ENCODE results near the gene AVPR1B.

AVPR1B gene

GRCh38 chr1:206122686-206123085 lies 5.5 kb upstream of the AVPR1B start:
- TF ChIP-seq CTCF (conservative IDR thresholded peaks at IDR 0.05; ENCODE audit: low read depth, low read length), result no peak
- DNase-seq (ENCODE audit: low read depth), result no peak
- no peak overlapping the region for H3K4me3 ChIP-seq (ENCODE audit: low read depth, low read length)

- no peak for DNase-seq (ENCODE audit: low read depth)
- H3K4me3 ChIP-seq (ENCODE audit: low read depth, low read length), result no peak overlapping the region
- TF ChIP-seq CTCF (conservative IDR thresholded peaks at IDR 0.05; ENCODE audit: low read depth, low read length), result no peak
Measured at GRCh38 chr1:206121269-206121668, 4.1 kb upstream of the AVPR1B start.

GRCh38 chr1:206120406-206120805 lies 3.2 kb upstream of the AVPR1B start:
- TF ChIP-seq CTCF (conservative IDR thresholded peaks at IDR 0.05; ENCODE audit: low read depth, low read length), result no peak

GRCh38 chr1:206116873-206117150 lies 376 bp downstream of the AVPR1B start:
- DNase-seq (ENCODE audit: low read depth), result no peak
- TF ChIP-seq CTCF (conservative IDR thresholded peaks at IDR 0.05; ENCODE audit: low read depth, low read length), result no peak
- no peak overlapping the region for H3K4me3 ChIP-seq (ENCODE audit: low read depth, low read length)

More at GRCh38 chr1:206120406-206120805, 3.2 kb upstream of the AVPR1B start:
- no peak overlapping the region for H3K4me3 ChIP-seq (ENCODE audit: low read depth, low read length)
- DNase-seq (ENCODE audit: low read depth), result no peak

- no peak for DNase-seq (ENCODE audit: low read depth)
- no peak for TF ChIP-seq CTCF (conservative IDR thresholded peaks at IDR 0.05; ENCODE audit: low read depth, low read length)
Measured at GRCh38 chr1:206116191-206116872, 856 bp downstream of the AVPR1B start.

GRCh38 chr1:206115791-206116190 lies 1.4 kb downstream of the AVPR1B start:
- DNase-seq (ENCODE audit: low read depth), result no peak
- TF ChIP-seq CTCF (conservative IDR thresholded peaks at IDR 0.05; ENCODE audit: low read depth, low read length), result no peak
- H3K4me3 ChIP-seq (ENCODE audit: low read depth, low read length), result no peak overlapping the region

More at GRCh38 chr1:206116191-206116872, 856 bp downstream of the AVPR1B start:
- H3K4me3 ChIP-seq (ENCODE audit: low read depth, low read length), result no peak overlapping the region

All from choroid plexus epithelial cell (primary cell).